ENCODE results near the gene TTC34.

The TTC34 gene

DNA sequence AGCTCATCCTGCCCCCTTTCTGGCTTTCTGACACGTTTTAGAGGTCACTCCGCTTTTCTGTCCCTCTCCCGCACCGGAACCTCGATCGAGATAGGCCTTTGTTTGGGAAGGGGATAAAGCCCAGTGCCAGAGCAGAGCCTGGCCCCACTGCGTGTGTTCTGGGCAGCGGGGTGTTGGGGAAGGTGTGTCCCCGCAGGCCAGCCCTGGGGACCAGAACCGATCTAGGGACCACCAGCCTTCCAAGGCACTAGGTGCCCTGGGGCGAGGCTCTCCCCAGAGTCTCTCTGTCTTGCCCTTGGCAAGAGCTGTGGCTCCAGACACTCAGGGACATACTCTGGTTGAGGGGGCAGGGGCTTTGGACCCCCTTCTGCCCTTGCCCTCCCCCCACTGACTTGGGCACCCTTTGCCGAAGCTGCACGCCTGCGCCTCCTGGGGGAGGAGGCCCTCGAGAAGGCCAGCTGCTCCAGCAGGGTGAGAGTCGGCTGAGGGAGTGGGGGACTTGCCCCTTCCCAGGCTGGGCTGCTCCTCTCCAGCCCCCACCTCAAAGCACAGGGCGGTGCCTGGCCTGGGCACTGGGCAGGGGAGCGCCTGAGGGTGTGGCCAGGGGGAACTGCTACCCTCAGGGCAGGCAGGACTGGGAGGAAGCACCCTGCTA, 198.5 kb downstream of the TTC34 start:
- no peak for DNase-seq

DNA sequence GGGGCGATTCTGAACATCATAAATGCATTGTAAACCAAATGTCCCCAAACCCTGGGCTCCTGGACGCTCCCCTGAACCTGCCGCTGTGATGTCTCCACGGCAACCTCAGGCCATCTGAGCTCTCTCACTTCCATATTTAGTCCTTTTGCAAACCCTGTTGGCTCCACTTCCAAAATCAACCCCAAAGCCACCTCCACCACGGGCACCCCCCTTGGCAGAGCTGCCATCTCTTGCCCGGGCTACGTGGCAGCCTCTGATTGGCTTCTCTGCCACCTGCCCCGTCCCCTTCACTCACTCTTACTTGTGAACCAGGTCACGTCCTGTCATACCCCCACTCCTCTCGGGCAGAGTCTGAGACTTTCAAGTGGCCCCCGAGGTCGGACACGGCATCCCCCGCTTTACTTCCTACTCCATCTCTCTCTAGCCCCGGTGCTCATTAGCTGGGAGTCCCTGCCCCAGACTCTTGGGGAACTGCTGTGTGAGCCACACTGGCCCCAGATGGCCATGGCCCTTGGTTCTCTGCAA, 199.1 kb downstream of the TTC34 start:
- DNase-seq = no peak

DNA sequence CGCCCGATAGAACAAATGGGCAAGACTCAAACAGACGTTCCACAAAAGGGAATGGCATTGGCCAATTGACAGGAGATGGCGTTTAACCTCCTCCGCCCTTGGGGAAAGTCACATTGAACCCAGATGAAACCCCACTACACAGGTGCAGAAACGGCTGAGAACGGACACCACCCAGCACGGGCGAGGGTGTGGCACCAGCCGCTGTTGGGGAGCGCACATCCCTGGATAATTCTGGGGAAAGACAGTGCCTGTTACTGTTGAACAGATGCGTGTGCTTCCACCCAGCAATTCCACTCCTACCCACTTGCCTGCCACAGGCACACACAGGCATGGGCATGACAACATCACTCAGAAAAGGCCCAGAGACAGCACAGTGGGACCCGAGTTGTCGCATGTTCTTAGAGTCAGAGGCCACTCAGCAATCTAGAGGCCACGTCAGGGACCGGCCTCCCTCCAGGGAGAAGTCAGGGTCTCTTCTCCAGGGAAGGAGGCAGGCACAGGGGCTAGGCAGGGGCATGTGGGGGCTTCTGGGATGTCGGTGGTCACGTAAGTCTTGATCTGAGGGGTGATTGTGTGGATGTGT, 199.7 kb downstream of the TTC34 start:
- no peak for DNase-seq

DNA sequence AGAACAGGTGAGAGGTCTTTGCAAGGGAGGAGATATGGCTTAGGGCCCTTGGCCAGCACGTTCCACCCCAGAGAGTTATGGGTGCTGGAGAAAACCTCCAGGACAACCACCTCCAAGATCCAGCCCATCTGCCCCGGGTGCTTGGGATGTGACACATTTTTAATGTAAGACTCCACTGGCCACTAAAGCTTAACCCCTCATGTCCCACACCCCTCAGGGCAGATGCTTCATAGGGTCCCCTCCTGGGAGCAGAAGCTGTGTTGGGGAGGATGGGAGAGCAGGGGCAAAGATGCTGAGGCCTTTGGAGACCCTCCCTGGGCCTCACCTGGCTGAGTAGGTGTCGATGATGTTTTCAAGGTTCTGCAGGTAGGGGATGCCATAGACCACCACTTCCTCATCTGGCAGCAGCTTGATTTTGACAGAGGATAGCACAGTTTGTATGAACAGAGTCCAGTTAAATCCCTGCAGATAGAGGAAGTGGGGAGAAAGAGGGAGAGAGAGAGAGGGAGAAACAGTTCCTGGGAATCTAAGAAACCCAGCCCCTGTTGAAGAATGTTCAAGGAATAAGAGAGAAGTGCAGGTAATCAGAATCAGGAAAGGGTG, 203.1 kb downstream of the TTC34 start:
- no peak for DNase-seq

DNA sequence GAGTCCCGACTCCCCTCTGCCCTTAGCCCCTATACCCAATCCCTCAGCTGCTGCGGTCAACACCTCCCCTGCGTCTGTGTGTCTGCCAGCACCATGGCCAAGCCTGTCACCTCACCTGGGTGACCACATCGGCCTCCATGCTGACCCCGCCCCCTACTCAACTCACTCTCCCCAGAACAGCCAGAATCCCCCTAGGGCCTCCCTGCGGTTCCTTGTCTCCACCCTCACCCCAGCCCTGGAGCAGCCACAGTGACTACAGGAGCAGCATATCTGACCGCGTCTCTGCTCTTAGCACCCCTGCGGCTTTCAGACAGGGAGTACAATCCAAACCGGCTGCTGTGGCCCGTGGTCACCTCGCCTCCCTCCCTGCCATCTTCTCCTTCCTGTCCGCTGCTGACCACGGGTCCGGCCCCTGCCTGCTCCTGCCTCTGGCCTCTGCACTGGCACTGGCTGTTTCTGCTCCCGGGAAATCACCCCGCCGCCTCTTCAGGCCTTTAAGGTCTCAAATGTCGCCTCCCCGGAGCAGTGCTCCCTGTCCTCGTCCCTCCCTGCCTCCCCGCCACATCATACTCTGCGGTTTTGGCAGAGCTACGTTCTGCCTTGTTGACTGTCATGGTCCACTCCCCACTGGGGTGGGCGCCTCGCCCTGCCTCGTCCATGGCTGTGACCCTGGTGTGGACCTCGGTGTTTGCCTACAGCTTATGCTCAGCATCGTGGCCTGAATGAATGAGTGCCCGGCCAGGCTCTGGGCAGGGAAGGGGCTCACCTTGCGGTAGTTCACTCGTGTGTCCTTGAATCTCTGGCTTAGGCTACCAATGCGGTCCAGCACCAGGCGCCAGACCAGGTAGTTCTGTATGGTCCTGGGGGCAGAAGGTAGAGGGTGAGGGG, 203.8 kb downstream of the TTC34 start:
- DNase-seq = no peak

DNA sequence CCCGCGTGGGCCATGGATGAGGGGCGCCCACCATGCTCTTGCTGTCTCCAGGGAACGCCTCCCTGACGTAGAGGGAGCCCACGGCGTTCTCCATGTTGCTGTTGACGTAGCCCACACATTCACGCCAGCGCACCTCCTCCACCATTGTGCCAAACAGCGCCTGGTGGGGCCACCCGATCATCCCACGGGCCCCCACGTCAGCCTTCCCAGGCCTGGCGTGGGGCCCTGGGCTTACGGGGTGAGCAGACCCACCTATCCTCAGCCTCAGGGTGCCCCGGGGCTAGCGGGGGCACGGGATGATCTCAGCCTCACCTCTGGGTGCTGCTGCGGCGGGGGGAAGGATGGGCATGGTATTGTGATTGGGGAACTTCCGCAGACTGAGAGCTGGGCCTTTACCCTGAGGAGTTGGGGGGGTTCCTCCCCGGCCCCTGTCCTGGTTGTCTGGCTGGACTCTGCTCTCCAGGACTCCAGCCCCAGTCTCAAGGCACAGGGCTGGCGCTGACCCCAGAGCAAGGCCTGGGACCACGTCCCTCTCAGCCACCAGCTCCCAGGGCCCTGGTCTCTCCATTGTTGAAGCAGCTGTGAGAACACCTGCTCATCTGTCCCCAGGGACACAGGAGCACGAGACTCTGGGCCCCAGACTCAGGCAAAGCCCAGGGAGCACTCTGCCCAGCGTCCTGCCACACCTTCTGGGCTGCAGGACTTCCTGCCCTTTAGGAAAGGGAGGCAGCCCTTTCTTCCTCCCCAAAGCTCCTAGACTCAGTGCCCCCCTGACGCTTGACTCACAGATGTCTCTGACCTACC, 204.8 kb downstream of the TTC34 start:
- DNase-seq = no peak

DNA sequence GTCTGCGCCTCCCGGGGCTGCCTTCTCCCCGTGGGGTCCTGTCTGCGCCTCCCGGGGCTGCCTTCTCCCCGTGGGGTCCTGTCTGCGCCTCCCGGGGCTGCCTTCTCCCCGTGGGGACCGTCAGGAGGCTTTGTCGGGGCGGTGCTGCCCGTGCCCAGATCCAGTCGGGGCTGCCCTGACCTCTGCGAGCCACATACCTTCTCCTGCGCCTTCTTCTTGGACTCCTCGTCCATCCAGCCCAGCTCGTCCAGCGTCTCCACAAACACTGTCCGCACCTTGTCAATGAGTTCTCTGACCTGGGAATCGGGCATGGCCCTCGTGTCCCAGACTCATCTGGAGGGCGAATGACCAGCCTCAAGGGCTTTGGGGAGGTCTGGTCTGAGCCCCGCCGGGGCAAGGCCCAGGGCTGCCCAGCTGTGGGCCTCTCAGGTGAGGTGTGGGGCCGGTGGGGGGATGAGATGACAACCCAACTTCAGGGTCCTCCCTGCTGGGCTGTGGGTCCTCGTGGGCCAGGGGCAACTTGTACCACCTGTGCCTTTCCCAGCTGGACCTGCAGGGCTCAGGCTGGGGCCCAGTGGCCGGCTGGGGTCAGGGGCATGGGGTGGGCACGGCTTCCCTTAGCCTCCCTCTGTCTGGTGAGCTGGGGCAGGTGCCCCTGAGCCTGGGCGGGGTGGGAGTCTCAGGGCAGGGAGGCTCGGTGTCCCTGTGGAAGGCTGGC, 205.5 kb downstream of the TTC34 start:
- no peak for DNase-seq

DNA sequence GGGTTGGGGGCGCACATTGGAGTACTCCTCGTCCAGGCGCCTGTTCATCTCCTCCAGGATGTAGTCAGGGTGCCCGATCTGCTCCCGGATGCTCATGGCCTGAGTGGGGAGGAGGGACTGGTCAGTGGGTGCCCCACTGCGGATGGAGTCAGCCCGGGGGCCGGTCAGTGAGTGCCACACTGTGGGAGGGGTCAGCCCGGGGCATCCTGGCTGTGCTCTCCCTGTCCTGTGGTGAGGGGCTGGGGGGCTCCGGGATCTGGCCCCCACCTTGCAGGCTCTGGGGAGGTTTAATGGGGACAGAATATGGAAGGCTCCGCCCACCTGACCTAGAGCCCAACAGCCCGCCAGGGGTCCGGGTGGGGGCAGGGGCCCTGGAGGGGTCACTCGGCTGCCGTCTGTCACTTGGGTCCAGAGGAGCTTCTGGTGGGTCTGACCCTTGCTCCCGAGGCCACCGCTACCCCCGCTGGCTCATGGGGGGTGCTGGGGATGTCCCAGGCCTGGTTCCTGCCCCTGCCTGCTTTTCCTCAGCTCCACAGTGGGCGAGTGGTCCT, 206.2 kb downstream of the TTC34 start:
- DNase-seq = no peak

DNA sequence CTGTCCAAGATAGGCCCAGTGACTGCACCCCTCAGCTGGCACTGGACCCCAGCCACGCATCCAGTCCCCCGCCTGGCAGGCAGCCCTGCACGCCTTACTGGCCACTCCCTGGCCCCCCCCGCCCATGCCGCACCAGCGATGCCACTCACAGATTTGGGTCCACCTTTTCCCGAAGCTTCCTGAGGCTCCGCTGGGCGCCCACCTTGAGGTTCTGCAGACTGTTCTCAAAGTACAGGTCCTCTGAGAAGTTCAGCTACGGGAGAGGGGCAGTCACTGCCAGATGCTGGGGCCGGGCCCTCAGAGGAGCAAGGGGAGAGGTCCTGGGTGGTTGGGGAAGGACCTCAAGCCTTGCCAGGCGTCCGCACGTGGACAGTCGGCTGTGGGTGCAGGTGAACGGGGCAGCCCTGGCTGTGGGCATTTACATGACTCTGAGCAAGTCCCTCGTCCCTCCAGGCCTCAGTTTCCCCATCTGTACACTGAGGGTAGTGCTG, 206.8 kb downstream of the TTC34 start:
- no peak for DNase-seq

DNA sequence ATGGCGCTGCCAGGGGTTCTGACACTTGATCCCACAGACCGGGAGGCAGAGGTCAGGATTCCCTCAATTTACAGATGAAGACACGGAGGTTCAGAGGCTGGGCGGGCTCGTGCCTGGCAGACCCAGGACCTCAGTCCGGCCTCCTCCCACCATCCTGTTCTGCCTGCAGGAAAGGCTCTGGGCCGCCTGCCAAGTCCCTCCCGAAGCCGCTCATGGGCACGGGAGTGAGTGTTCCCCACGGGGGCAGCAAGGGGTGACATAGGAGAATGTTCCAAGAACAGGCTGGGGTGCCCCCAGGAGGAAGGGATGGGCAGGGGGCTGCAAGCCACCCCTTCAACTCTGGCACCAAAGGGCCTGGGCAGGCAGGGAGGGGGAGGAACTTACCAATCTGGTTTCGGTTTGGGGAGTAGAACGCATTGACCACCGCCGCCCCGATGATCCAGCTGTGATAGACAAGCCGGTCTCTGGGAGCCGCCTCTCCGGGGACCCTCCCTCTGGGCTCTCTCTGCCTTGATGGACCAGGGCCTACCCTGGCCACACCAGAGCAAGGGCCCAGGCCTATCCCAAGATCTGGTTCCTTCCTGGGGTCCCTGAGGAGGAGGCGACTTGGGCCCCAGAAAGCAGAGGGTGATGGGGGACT, 207.4 kb downstream of the TTC34 start:
- DNase-seq = no peak

DNA sequence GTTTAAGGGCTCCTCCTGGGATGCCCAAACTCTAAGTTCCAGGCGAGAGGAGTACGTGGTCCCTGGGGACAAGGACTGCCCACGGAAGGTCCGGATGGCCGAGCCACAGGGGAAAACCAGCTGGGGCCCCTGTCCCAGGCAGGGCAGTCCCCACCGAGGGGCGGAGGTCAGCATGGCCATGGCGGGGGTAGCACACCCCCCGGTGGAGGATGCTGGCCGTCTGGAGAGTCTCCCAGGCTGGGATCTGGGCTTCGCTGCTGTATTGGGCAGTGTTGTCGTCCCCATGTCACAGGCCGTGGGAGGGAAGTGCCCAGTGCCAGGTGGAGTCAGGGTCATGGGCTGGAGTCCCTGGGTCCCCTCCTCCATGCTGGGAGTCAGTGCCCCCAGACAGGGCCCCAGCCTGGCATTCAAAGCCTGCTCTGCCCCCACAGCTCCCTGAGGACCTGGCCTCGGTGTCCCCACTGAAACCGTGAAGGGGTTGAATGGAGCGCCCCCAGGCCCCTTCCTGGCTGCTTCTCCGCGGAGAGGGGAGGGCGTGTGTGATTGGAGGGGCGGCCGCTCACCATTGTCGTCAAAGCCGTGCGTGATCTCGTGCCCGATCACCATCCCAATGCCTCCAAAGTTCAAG, 208.1 kb downstream of the TTC34 start:
- DNase-seq = no peak

DNA sequence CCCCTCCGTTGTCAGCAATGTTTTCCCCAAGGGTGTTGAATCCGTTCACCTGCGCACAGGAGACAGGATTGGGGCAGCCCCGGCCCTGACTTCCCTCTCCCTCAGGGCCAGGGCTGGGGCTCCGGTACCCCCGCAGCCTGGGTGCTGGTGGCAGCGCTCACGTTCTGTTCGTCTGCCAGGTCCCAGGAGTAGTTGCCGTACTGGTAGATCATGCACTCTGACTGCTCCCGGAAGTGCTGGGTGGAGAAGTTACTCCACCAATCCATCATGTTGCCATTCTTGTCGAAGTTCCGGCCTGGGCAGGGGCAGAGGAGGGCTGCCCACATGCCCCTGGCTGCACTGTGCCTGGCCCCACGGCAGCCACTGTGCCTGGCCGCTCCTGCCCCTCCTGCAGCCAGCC, 208.8 kb downstream of the TTC34 start:
- DNase-seq = no peak

DNA sequence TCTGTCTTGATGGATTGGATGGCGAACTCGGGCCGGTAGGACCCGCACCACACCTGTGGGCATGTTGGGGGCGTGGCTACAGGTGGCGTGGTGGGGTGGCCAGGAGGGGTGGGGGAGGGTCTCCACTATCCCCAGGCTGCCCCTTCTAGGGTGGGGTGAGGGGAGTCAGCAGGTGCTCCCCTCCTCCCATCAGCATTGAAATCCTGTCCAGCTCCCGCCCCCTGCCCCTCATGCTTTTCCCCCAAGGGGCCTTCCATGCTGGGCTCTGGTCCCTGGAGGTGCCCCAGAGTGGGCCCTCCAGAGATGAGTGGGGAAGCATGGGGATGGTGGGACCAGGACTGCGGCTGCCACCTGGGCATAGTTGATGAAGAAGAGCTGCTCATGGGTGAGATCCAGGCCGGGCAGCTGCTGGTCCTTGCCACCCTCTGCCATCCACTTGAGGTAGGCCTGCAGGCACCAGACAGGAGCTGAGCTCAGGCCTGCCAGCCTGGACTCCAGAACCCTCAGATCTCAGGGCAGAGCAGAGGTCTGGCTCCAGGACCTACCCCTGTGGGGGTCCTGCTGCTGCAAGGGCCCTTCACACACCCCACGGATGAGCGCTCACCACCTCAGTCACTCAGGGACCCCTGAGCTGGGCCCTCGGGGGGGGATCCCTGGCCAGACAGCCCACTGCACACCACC, 209.8 kb downstream of the TTC34 start:
- DNase-seq = no peak

DNA sequence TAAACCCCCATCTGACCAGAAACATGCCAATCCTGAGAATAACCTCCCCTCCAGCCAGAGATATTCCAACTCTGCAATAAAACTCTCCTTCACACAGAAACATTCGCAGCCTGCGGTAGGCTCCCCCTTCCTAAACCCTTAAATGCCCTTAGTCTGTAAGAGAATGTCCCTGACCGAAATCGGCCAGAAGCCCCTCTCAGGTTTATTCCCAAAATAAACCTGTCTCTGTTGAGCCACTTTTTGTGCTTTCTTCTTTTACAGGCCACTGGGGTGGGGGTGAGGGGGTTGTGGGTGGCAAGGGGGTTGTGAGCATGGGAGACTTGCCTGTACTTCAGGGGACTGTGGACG, 210.3 kb downstream of the TTC34 start:
- DNase-seq = no peak

DNA sequence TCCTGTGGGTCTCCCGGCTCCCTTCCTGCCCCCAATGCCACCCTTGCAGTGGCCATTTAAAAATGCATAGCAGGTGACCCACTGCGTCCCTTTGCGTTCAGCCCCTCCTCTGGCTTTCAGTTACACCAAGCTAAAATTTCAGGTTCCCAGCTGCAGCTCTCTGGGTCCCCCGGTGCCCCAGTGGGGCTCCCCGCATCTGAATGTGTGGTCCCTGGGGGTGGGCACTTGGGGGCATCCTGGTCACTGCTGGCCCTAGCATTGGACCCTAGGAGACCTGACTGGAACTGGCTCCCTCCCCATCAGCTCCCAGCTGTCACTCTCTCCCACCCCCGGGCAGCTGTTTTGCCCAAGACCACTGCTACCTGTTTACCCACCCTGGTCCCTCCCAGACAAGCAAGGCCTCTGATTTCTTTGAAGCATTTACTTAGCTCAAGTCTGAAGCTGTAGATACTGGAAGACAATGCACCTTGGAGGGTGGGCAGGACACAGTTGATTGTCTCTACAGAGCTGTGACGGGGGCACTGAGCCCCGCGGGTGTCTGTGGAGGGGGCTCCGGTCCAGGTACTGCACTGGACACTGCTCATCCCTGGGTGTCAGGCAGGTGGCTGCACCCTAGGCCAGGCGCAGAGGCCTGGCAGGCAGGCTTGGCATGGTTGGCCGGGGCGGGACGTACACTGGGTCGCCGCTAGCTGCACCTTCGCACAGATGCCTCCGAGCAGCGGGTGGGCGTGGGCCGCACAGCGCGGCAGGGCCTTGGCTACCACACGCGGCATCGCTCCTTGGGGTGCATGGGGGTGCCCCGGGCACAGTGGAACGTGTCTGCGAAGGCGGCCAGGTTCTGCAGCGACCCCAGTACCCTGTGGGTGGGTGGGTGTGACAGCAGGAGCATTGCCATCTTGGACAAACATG, 211.0 kb downstream of the TTC34 start:
- DNase-seq = no peak

DNA sequence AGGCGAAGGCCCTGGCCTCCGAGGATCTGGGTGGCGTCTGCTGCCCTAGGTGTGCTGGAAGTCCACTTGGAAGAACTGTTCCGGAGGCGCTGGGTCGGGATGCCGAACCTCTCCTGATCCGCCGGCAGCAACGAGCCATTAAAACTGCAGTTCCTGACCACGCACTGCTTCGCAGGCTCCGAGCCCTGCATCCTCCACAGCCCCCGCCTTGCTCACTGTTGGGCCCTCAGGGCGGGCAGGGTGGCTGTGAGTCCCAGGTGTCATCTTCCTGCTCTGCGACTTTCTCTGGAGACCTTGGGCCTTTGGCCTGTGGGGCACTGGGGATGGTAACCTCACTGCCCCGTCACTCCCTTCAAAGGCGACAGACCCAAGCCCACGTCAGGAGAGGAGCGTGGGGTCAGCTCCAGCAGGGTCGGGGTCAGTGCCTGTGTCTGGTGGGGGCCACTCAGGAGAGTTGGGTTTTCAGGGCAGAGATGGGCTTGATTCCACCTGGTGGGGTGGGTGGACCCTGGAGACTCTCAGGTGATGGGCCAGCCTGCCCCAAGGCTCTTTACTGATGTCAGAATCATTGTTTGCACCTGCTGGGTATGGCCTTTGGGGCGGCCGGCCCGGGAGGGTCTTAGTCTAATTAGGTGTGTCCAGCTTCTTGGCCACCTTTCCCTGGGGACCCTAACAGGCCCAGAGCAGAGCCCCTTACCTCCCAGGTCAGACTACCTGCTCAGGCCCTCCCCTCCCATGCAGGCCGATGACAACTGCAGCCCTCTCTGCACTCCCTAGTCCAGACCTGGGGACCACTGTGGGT, 211.9 kb downstream of the TTC34 start:
- no peak for DNase-seq

DNA sequence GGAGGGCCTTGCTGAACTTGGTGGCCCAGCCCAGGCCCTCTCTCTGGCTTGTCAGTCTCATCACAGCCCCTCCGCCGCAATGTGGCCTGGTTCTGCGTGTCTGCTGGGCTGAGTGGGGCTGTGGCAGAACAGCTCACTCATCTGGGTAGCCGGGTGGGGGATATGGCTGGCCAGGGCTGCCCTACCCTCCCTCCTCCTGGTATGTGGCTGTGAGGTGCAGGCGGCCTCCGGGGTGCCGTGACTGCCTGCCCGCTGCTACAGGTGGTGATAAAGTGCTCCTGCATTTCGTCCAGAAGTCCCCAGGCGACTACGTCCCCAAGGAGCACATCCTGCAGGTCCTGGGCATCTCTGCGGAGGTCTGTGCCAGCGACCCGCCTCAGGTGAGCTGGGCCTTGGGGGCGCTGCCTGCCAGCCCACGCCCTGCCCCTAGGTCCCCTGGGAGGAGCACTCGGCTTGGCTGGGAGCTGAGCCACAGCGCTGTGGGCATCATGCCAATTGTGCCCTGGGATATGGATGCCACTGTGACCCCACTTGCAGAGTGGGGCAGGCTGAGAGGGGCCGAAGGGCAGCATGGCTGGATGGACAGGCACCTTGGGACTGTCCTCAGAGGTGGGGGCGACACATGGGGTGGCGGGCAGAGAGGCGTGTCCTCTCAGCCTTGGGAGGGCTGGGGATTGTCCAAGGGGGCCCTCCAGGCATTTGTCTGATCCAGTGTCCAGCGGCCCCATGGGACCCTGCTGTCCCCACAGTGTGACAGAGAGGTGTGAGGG, 212.6 kb downstream of the TTC34 start:
- no peak for DNase-seq
